Measurements from ENCODE around the gene PTPRN2. TPM values are rescaled to one million over a fixed set of nuclear protein-coding genes. Genes with fewer than 3 reads are reported as not detected.

The PTPRN2 gene
- total and polyA plus RNA-seq, 2 of the 8 experiments (the other 6 are each of a cell fraction or from before 2014, with no cell fraction given): 2.6 to 4.5 TPM

GRCh38 chr7:157615101-157615817 is 972.4 kb downstream of the PTPRN2 start (continued):
- TF ChIP-seq CHD1 (IDR thresholded peaks at IDR 0.05; ENCODE audit: low read depth, low read length) (no peak), YY1 (IDR thresholded peaks at IDR 0.05; ENCODE audit: low read depth, low read length) (no peak), SUZ12 (IDR thresholded peaks at IDR 0.05; ENCODE audit: low read length) (no peak), NRF1 (IDR thresholded peaks at IDR 0.05; ENCODE audit: low read depth, low read length) (no peak), GABPA (IDR thresholded peaks at IDR 0.05; ENCODE audit: borderline replicate concordance, insufficient read depth, low read length) (no peak), SP2 (IDR thresholded peaks at IDR 0.05; ENCODE audit: low read length) (no peak), ASH2L (IDR thresholded peaks at IDR 0.05; ENCODE audit: low read length) (no peak)
- TF ChIP-seq, protein P1, sequence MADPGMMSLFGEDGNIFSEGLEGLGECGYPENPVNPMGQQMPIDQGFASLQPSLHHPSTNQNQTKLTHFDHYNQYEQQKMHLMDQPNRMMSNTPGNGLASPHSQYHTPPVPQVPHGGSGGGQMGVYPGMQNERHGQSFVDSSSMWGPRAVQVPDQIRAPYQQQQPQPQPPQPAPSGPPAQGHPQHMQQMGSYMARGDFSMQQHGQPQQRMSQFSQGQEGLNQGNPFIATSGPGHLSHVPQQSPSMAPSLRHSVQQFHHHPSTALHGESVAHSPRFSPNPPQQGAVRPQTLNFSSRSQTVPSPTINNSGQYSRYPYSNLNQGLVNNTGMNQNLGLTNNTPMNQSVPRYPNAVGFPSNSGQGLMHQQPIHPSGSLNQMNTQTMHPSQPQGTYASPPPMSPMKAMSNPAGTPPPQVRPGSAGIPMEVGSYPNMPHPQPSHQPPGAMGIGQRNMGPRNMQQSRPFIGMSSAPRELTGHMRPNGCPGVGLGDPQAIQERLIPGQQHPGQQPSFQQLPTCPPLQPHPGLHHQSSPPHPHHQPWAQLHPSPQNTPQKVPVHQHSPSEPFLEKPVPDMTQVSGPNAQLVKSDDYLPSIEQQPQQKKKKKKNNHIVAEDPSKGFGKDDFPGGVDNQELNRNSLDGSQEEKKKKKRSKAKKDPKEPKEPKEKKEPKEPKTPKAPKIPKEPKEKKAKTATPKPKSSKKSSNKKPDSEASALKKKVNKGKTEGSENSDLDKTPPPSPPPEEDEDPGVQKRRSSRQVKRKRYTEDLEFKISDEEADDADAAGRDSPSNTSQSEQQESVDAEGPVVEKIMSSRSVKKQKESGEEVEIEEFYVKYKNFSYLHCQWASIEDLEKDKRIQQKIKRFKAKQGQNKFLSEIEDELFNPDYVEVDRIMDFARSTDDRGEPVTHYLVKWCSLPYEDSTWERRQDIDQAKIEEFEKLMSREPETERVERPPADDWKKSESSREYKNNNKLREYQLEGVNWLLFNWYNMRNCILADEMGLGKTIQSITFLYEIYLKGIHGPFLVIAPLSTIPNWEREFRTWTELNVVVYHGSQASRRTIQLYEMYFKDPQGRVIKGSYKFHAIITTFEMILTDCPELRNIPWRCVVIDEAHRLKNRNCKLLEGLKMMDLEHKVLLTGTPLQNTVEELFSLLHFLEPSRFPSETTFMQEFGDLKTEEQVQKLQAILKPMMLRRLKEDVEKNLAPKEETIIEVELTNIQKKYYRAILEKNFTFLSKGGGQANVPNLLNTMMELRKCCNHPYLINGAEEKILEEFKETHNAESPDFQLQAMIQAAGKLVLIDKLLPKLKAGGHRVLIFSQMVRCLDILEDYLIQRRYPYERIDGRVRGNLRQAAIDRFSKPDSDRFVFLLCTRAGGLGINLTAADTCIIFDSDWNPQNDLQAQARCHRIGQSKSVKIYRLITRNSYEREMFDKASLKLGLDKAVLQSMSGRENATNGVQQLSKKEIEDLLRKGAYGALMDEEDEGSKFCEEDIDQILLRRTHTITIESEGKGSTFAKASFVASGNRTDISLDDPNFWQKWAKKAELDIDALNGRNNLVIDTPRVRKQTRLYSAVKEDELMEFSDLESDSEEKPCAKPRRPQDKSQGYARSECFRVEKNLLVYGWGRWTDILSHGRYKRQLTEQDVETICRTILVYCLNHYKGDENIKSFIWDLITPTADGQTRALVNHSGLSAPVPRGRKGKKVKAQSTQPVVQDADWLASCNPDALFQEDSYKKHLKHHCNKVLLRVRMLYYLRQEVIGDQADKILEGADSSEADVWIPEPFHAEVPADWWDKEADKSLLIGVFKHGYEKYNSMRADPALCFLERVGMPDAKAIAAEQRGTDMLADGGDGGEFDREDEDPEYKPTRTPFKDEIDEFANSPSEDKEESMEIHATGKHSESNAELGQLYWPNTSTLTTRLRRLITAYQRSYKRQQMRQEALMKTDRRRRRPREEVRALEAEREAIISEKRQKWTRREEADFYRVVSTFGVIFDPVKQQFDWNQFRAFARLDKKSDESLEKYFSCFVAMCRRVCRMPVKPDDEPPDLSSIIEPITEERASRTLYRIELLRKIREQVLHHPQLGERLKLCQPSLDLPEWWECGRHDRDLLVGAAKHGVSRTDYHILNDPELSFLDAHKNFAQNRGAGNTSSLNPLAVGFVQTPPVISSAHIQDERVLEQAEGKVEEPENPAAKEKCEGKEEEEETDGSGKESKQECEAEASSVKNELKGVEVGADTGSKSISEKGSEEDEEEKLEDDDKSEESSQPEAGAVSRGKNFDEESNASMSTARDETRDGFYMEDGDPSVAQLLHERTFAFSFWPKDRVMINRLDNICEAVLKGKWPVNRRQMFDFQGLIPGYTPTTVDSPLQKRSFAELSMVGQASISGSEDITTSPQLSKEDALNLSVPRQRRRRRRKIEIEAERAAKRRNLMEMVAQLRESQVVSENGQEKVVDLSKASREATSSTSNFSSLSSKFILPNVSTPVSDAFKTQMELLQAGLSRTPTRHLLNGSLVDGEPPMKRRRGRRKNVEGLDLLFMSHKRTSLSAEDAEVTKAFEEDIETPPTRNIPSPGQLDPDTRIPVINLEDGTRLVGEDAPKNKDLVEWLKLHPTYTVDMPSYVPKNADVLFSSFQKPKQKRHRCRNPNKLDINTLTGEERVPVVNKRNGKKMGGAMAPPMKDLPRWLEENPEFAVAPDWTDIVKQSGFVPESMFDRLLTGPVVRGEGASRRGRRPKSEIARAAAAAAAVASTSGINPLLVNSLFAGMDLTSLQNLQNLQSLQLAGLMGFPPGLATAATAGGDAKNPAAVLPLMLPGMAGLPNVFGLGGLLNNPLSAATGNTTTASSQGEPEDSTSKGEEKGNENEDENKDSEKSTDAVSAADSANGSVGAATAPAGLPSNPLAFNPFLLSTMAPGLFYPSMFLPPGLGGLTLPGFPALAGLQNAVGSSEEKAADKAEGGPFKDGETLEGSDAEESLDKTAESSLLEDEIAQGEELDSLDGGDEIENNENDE (IDR thresholded peaks at IDR 0.05; ENCODE audit: insufficient replicate concordance, low read length): no peak

Measured in H1 (cell line).